C4-2B (cell line): ENCODE measurements around the gene ZNF281.

ENCODE experiments used
- ZFX ChIP-seq: fragments of 450-650 bp; IDR thresholded peaks from 2 replicates; pipeline ENCODE4 v1.6.1; 2017
- TF ChIP-seq, protein P1 (sequence below): fragments of 450-650 bp; conservative IDR thresholded peaks from 2 replicates; pipeline ENCODE4 v1.5.1; 2017; ENCODE audit warnings: mild to moderate bottlenecking

DNA sequence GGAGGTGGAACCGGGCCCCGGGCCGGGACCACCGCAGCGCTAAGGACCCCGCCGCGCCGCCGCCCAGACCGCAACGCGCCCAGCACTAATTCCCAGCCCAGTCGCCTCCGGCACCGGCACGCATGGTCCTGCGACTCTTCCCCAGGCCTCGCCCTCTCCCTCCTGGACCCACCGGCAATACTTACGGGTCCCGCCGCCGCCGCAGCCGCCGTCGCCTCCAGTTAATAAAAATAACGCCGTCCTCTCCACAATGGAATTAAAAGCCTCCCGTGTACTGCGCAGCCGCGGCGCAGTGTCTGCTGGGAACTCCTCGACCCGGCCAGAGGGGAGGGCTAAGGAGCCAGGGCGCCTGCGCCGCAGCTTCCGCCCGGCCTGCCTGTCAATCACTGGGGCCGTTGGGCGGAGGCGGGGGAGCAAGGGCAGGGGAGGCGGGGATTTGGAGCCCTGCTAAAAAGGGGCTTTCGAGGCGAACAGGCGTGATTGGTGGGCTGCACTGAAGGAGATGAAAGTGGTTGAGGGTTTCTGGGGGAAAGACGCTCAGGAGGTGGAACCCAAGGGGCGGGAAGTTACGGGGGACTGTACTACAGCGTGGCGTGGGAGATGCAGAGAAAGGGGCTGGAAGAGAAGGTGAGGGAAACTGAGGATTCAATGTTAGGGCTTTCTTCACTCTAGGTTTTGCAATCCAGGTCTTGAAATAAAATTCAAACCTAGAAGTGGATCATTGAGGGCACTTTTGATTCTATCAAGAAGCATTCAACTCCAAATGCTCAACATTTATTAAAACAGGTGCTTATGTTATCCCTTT lies at the start of gene ZNF281:
- TF ChIP-seq, protein P1, sequence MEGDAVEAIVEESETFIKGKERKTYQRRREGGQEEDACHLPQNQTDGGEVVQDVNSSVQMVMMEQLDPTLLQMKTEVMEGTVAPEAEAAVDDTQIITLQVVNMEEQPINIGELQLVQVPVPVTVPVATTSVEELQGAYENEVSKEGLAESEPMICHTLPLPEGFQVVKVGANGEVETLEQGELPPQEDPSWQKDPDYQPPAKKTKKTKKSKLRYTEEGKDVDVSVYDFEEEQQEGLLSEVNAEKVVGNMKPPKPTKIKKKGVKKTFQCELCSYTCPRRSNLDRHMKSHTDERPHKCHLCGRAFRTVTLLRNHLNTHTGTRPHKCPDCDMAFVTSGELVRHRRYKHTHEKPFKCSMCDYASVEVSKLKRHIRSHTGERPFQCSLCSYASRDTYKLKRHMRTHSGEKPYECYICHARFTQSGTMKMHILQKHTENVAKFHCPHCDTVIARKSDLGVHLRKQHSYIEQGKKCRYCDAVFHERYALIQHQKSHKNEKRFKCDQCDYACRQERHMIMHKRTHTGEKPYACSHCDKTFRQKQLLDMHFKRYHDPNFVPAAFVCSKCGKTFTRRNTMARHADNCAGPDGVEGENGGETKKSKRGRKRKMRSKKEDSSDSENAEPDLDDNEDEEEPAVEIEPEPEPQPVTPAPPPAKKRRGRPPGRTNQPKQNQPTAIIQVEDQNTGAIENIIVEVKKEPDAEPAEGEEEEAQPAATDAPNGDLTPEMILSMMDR: no peak
- no peak for TF ChIP-seq ZFX
